ENCODE measurements around the gene COMP.

- TF ChIP-seq CTCF (IDR thresholded peaks at IDR 0.05; ENCODE audit: insufficient read depth, low read depth, low read length) (no peak), EZH2 (IDR thresholded peaks at IDR 0.05; ENCODE audit: insufficient read depth, low read length) (peak; percentile 93)
Measured at GRCh38 chr19:18790566-18791314, at the start of gene COMP.
